Measurements from ENCODE around the gene DHRSX. TPM values are rescaled to one million over a fixed set of nuclear protein-coding genes. Genes with fewer than 3 reads are reported as not detected.

DHRSX gene
- total and polyA plus RNA-seq, 2 of the 8 experiments (the other 6 are each of a cell fraction or from before 2014, with no cell fraction given) = 35.1 to 43.4 TPM

DNA sequence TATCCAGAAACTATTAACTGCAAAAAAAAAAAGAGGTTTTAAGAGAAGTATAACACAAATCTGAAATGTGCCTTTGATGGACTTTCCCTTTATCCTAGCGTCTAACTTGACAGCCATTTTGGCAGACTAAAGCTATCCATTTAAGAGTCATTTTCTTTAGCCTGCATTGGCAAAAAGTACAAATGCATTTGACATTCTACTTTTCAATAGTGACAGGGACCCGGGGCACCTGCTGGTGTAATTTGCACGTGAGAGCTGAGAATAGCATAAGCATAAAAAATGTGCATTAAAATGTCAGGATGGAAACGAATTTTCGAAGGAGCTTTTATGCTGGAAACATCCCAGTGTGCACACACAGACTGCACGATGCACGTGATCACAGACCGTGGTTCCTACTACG is 91.9 kb downstream of the DHRSX start:
- H4K8ac ChIP-seq (ENCODE audit: extremely low read depth, insufficient read depth, low read length) = no peak overlapping the region
- H3K23me2 ChIP-seq (ENCODE audit: low read depth, low read length) = 0 out of 2 replicates have a peak, but pooled peaks cover under 1% of the 10 kb centered on the region
- H3K27ac ChIP-seq (ENCODE audit: low read depth, low read length) = no peak overlapping the region
- no peak overlapping the region for H4K5ac ChIP-seq (ENCODE audit: insufficient read length, low read depth, low read length)
- no peak overlapping the region for H2AK5ac ChIP-seq (ENCODE audit: low read depth, low read length)
- POLR2A ChIA-PET (ENCODE audit: partially characterized antibody) = no interaction called here
- peaks cover 11 to 12% of the 10 kb centered on the region in 2 experiments for H3K9me3 ChIP-seq (ENCODE audit: insufficient read depth in 2 of 2, low read depth in 1 of 2, low read length in 1 of 2)
- no peak overlapping the region for H4K91ac ChIP-seq (replicated peaks; ENCODE audit: insufficient read length, low read length)
- no peak overlapping the region for H3K56ac ChIP-seq (replicated peaks; ENCODE audit: insufficient read length, low read depth, low read length)
- no peaks in the 10 kb centered on the region for H4K20me1 ChIP-seq (replicated peaks in 1 of 2; ENCODE audit: control insufficient read depth in 1 of 2, insufficient read depth in 2 of 2, low read length in 2 of 2)
- CTCF ChIA-PET (ENCODE audit: partially characterized antibody) = no interaction called here
- no peak overlapping the region for H2BK5ac ChIP-seq (ENCODE audit: low read depth, low read length)
- DNase-seq (ENCODE audit: low read depth in 1 of 2, low spot score in 2 of 2) (no peak), FAIRE-seq (no peak)
- H3K14ac ChIP-seq (ENCODE audit: insufficient read length) = no peak overlapping the region
- H3K4me1 ChIP-seq (replicated peaks in 1 of 4; ENCODE audit: control insufficient read depth in 3 of 4, insufficient read depth in 4 of 4, low read length in 3 of 4) = peaks cover 0 to 2% (median 0%) of the 10 kb centered on the region in 4 experiments; a peak in 1 of 7 replicates
- H3K9ac ChIP-seq (replicated peaks in 1 of 4; ENCODE audit: extremely low read depth in 1 of 4, low read depth in 3 of 4, low read length in 3 of 4) = no peak overlapping the region
- H2BK12ac ChIP-seq (ENCODE audit: low read depth, low read length) = no peak overlapping the region
- no peaks in the 10 kb centered on the region for H3K79me1 ChIP-seq (ENCODE audit: low read depth, low read length)
- no peak overlapping the region for H3K4me3 ChIP-seq (ENCODE audit: extremely low read depth in 1 of 4, insufficient read depth in 2 of 4, low read depth in 3 of 4, low read length in 4 of 4)
- no peak overlapping the region for H3K4me2 ChIP-seq (ENCODE audit: insufficient read depth in 1 of 2, low read depth in 2 of 2, low read length in 2 of 2)
- peaks cover 0 to 22% (median 8%) of the 10 kb centered on the region in 4 experiments; a peak in 5 of 8 replicates for H3K36me3 ChIP-seq (ENCODE audit: control insufficient read depth in 2 of 4, insufficient read depth in 4 of 4, low read length in 3 of 4)
- no peak overlapping the region for H3K4ac ChIP-seq (replicated peaks; ENCODE audit: insufficient read length, low read depth, low read length)
- H3K79me2 ChIP-seq (ENCODE audit: control insufficient read depth in 1 of 2, insufficient read depth in 2 of 2, low read length in 2 of 2) = peaks cover under 1% of the 10 kb centered on the region in 2 experiments; a peak in 1 of 4 replicates
- H2BK20ac ChIP-seq (ENCODE audit: low read length) = no peak overlapping the region
- no peak overlapping the region for H2BK15ac ChIP-seq (ENCODE audit: low read length)
- no peak overlapping the region for H2BK120ac ChIP-seq (replicated peaks; ENCODE audit: low read depth, low read length)
- WGBS, 2 experiments (ENCODE audit: extremely low coverage in 1 of 2, insufficient coverage in 1 of 2, insufficient read length in 1 of 2, insufficient replicate concordance in 2 of 2, low coverage in 1 of 2, low lambda C conversion rate in 2 of 2, missing lambda C conversion rate in 1 of 2) = 89% methylated on average over 9 of the region's 9 CpGs; no CpG with 5 or more reads in 1 of the 2 experiments
- H3K27me3 ChIP-seq (replicated peaks in 1 of 4; ENCODE audit: control insufficient read depth in 3 of 4, extremely low read depth in 1 of 4, insufficient read depth in 3 of 4, low read length in 3 of 4) = no peaks in the 10 kb centered on the region
- H3K23ac ChIP-seq (ENCODE audit: insufficient read length) = no peak overlapping the region
- no peak overlapping the region for H2AFZ ChIP-seq (ENCODE audit: low read length)
- H3K18ac ChIP-seq (ENCODE audit: extremely low read depth, low read length) = no peak overlapping the region
- TF ChIP-seq SAP30 (IDR thresholded peaks at IDR 0.05; ENCODE audit: insufficient read depth, insufficient replicate concordance, low read length) (no peak), SRF (IDR thresholded peaks at IDR 0.05; ENCODE audit: low read depth, low read length) (no peak), CTCF (IDR thresholded peaks at IDR 0.05; ENCODE audit: control extremely low read depth in 1 of 3, insufficient read depth in 1 of 3, low read depth in 1 of 3, low read length in 3 of 3) (no peak), FOSL1 (IDR thresholded peaks at IDR 0.05; ENCODE audit: insufficient read depth, low read depth, low read length) (no peak), SP4 (IDR thresholded peaks at IDR 0.05; ENCODE audit: low read length) (no peak), RAD21 (IDR thresholded peaks at IDR 0.05 in 1 of 2, conservative IDR thresholded peaks at IDR 0.05 in 1 of 2; ENCODE audit: low read depth in 2 of 2, low read length in 2 of 2) (no peak), BCL11A (IDR thresholded peaks at IDR 0.05; ENCODE audit: low read depth in 2 of 2, low read length in 2 of 2) (no peak), HDAC2 (IDR thresholded peaks at IDR 0.05; ENCODE audit: borderline replicate concordance in 1 of 2, low read depth in 2 of 2, low read length in 2 of 2) (no peak), RXRA (IDR thresholded peaks at IDR 0.05; ENCODE audit: insufficient read depth, low read depth, low read length) (no peak)
- TF ChIP-seq, protein P1, sequence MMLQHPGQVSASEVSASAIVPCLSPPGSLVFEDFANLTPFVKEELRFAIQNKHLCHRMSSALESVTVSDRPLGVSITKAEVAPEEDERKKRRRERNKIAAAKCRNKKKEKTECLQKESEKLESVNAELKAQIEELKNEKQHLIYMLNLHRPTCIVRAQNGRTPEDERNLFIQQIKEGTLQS (IDR thresholded peaks at IDR 0.05; ENCODE audit: insufficient read depth, low read depth, low read length) = no peak
